Measurements from ENCODE around the gene RFC2. TPM values are rescaled to one million over a fixed set of nuclear protein-coding genes. Genes with fewer than 3 reads are reported as not detected.

Gene RFC2
- total RNA-seq, 1 donor from 2014 or later = 12.4 TPM

DNA sequence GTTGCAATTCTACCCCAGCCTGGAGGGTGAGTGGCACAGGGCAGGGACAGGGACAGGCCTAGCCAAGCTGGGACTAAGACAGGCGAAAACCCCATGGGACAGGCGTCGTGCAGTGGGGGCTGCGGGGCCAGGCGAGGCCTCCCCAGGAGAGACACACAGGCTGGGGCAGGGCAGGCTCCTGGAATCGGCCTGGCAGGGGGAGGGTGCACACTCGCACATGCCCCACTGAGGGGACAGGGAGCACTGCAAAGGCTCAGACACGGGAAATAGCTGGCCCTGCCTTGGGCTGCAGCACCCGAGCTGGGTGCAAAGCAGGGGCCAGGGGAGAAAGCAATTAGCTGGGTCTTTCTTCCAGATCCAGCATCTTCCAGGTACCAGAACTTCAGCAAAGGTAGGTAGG is 34.0 kb downstream of the RFC2 start:
- DNase-seq (ENCODE audit: low read depth) = no peak
- TF ChIP-seq, protein P1, sequence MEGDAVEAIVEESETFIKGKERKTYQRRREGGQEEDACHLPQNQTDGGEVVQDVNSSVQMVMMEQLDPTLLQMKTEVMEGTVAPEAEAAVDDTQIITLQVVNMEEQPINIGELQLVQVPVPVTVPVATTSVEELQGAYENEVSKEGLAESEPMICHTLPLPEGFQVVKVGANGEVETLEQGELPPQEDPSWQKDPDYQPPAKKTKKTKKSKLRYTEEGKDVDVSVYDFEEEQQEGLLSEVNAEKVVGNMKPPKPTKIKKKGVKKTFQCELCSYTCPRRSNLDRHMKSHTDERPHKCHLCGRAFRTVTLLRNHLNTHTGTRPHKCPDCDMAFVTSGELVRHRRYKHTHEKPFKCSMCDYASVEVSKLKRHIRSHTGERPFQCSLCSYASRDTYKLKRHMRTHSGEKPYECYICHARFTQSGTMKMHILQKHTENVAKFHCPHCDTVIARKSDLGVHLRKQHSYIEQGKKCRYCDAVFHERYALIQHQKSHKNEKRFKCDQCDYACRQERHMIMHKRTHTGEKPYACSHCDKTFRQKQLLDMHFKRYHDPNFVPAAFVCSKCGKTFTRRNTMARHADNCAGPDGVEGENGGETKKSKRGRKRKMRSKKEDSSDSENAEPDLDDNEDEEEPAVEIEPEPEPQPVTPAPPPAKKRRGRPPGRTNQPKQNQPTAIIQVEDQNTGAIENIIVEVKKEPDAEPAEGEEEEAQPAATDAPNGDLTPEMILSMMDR (IDR thresholded peaks at IDR 0.05; ENCODE audit: insufficient read depth, low read length, severe bottlenecking) = no peak
- Histone ChIP-seq H3K4me3 (ENCODE audit: low read depth, low read length) (no peak overlapping the region), H3K27me3 (ENCODE audit: control insufficient read depth, insufficient read depth, low read length) (no peaks in the 10 kb centered on the region), H3K36me3 (ENCODE audit: control insufficient read depth, insufficient read depth, low read length) (no peaks in the 10 kb centered on the region)
- no peak for FAIRE-seq

DNA sequence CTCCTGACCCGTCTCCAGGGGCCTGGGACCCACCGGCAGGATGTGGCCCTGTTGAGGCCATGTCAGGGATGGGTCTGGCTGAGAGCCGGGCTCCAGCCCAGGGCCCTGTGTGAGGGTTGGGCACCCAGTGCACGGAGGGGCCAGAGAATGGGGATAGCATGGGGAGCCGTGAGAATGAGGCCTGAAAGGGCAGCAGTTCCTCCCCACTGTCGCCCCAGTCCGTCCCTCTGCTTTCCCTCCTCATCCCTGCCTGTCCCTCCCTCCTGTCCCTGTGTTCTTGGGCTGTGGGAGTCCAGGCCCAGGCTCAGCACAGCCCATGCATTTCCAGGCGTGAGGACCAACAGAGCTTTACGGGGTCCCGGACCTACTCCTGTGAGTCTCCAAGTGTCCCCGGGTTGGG is 34.8 kb downstream of the RFC2 start:
- Histone ChIP-seq H3K4me3 (ENCODE audit: low read depth, low read length) (no peak overlapping the region), H3K36me3 (ENCODE audit: control insufficient read depth, insufficient read depth, low read length) (no peaks in the 10 kb centered on the region), H3K27me3 (ENCODE audit: control insufficient read depth, insufficient read depth, low read length) (no peaks in the 10 kb centered on the region)
- TF ChIP-seq, protein P1 (IDR thresholded peaks at IDR 0.05; ENCODE audit: insufficient read depth, low read length, severe bottlenecking) = no peak
- FAIRE-seq (no peak), DNase-seq (ENCODE audit: low read depth) (no peak)

DNA sequence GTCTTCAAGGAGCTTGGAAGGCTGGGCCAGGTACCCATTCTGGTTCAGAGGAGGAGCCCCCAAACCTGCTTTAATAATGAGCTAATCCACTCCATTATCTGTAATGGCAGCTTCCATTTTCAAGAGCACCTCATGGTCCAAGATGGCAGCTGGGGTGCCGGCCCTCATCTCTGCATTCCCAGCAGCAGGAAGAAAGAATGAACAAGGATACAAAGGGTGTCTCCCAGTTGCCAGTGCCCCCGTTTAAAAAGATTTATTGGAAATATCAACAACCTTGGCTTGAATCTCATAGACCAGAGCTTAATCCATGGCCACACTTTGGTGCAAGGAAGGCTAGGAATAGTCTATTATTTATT is 35.9 kb downstream of the RFC2 start:
- DNase-seq (ENCODE audit: low read depth) = no peak
- Histone ChIP-seq H3K27me3 (ENCODE audit: control insufficient read depth, insufficient read depth, low read length) (no peaks in the 10 kb centered on the region), H3K4me3 (ENCODE audit: low read depth, low read length) (no peak overlapping the region), H3K36me3 (ENCODE audit: control insufficient read depth, insufficient read depth, low read length) (no peaks in the 10 kb centered on the region)
- TF ChIP-seq, protein P1 (IDR thresholded peaks at IDR 0.05; ENCODE audit: insufficient read depth, low read length, severe bottlenecking) = no peak
- no peak for FAIRE-seq

DNA sequence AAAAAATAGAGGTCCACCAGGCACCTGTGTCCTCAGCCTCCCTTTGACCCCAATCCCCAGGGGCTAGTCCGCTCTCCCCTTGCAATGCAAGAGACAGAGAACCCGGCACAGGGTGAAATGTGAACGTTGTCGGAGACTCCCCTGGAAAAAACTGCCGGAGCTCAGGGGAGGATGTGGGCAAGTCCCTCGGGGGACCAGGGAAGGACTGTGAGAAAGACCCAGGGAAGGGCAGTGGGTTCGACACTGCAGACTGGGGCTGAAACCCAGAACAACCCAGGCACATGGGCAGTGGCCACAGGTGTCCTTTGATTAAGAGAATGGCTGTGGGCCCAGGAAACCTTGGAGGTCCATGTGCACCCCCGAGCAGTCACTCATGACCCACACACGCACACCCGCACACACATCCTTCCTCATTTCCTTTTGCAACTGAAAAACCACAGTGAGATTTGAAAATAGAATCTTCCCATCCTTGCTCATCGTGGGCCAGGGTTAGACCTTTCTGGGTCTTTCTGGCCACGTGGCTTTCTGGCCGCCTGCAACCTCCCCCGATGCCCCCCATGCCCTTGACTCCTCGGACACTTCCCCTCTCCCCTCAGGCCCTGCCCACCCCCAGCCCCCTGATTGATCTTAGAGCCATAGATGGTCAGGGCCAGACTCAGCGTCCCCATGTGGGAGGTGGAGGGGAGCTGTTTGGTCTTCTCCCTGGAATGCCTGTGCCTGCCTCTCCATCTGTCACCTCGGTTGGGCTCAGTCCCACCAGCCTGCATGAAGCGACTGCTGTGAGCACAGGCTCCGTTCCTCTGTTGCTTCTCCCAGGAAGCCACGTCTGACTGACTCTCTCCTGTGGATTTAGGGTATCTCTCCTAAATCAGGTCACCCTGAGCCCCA is 36.5 kb downstream of the RFC2 start:
- FAIRE-seq = no peak
- Histone ChIP-seq H3K27me3 (ENCODE audit: control insufficient read depth, insufficient read depth, low read length) (no peaks in the 10 kb centered on the region), H3K36me3 (ENCODE audit: control insufficient read depth, insufficient read depth, low read length) (no peaks in the 10 kb centered on the region), H3K4me3 (ENCODE audit: low read depth, low read length) (no peak overlapping the region)
- no peak for DNase-seq (ENCODE audit: low read depth)
- TF ChIP-seq, protein P1 (IDR thresholded peaks at IDR 0.05; ENCODE audit: insufficient read depth, low read length, severe bottlenecking) = no peak

DNA sequence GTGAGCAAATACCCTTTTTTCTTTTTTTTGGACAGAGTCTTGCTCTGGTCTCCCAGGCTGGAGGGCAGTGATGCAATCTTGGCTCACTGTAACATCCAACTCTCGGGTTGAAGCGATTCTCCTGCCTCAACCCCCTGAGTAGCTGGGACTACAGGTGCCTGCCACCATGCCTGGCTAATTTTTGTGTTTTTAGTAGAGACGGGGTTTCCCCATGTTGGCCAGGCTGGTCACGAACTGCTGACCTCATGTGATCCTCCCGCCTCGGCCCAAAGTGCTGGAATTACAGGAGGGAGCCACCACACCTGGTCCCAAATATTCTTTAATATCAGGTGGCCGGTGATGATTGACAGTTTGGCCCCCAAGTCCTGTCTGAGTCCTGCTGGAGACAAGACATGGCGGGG is 37.8 kb downstream of the RFC2 start:
- no peak for FAIRE-seq

More for the DNA sequence above, 37.8 kb downstream of the RFC2 start:
- Histone ChIP-seq H3K36me3 (ENCODE audit: control insufficient read depth, insufficient read depth, low read length) (no peaks in the 10 kb centered on the region), H3K4me3 (ENCODE audit: low read depth, low read length) (no peak overlapping the region), H3K27me3 (ENCODE audit: control insufficient read depth, insufficient read depth, low read length) (no peaks in the 10 kb centered on the region)
- TF ChIP-seq, protein P1 (IDR thresholded peaks at IDR 0.05; ENCODE audit: insufficient read depth, low read length, severe bottlenecking) = no peak
- DNase-seq (ENCODE audit: low read depth) = no peak
